OCI-LY1 (cell line): Measurements from ENCODE around the gene CHST8.

Source experiments
- H2AFZ ChIP-seq: fragments of 200-600 bp; sonication (generic), shearing (Covaris generic); 2 replicates; pipeline ENCODE4 v1.6.0; 2014; ENCODE audit warnings: antibody characterized with exemption, mild to moderate bottlenecking, low read length
- H3F3A ChIP-seq: fragments of 200-600 bp; sonication (generic), shearing (Covaris generic); 2 replicates; pipeline ENCODE4 v1.6.0; 2014; ENCODE audit warnings: mild to moderate bottlenecking, antibody characterized with exemption, low read length, moderate library complexity; ENCODE audit not compliant: insufficient read depth
- H3K27ac ChIP-seq: fragments of 200-600 bp; sonication (generic); 2 replicates; pipeline ENCODE4 v1.5.1; 2014; ENCODE audit warnings: low read length, mixed run types, mild to moderate bottlenecking, low read depth; ENCODE audit not compliant: poor library complexity, severe bottlenecking
- H3K27me3 ChIP-seq: fragments of 200-600 bp; sonication (generic); 2 replicates; pipeline ENCODE4 v1.6.0; 2014; ENCODE audit warnings: antibody characterized with exemption, mild to moderate bottlenecking, low read length, moderate library complexity; ENCODE audit not compliant: insufficient read depth
- H3K36me3 ChIP-seq: fragments of 200-600 bp; sonication (generic); 2 replicates; pipeline ENCODE4 v1.6.1; 2014; ENCODE audit warnings: mild to moderate bottlenecking, antibody characterized with exemption, low read length, moderate library complexity, mixed read lengths; ENCODE audit not compliant: insufficient read depth
- H3K4me1 ChIP-seq: fragments of 200-600 bp; sonication (generic); 2 replicates; pipeline ENCODE4 v1.5.1; 2014; ENCODE audit warnings: mild to moderate bottlenecking, low read length, moderate library complexity; ENCODE audit not compliant: insufficient read depth, severe bottlenecking
- H3K4me2 ChIP-seq: fragments of 200-600 bp; sonication (generic), shearing (Covaris generic); 2 replicates; pipeline ENCODE4 v1.6.1; 2014; ENCODE audit warnings: low read length
- H3K4me3 ChIP-seq: fragments of 200-600 bp; sonication (generic); 2 replicates; pipeline ENCODE4 v1.5.1; 2014; ENCODE audit warnings: low read length, low read depth, mild to moderate bottlenecking, mixed read lengths; ENCODE audit not compliant: poor library complexity, severe bottlenecking
- H3K79me2 ChIP-seq: fragments of 200-600 bp; shearing (Covaris generic); 2 replicates; pipeline ENCODE4 v1.6.1; 2016; ENCODE audit warnings: mixed run types, low read length, mixed read lengths; ENCODE audit not compliant: insufficient read depth
- H3K9ac ChIP-seq: fragments of 200-600 bp; sonication (generic), shearing (Covaris generic); 2 replicates; pipeline ENCODE4 v1.6.1; 2014; ENCODE audit warnings: mild to moderate bottlenecking, low read length, mixed read lengths
- H3K9me2 ChIP-seq: fragments of 200-600 bp; sonication (generic), shearing (Covaris generic); 2 replicates; pipeline ENCODE4 v1.6.1; 2014; ENCODE audit warnings: low read depth, mild to moderate bottlenecking, low read length, mixed read lengths
- H3K9me3 ChIP-seq: fragments of 200-600 bp; shearing (Covaris generic); 2 replicates; pipeline ENCODE4 v1.6.1; 2014; ENCODE audit warnings: low read length, mixed read lengths
- H4K20me1 ChIP-seq: fragments of 200-600 bp; sonication (generic), shearing (Covaris generic); 2 replicates; pipeline ENCODE4 v1.6.0; 2016; ENCODE audit warnings: mild to moderate bottlenecking, low read length; ENCODE audit not compliant: insufficient read depth
- EZH2 ChIP-seq: fragments of 200-600 bp; sonication (generic), shearing (Covaris generic); IDR thresholded peaks from 2 replicates; pipeline ENCODE4 v1.8.0; 2017; ENCODE audit warnings: borderline replicate concordance, mixed run types, mild to moderate bottlenecking, antibody characterized with exemption, low read length, moderate library complexity, mixed read lengths
- TF ChIP-seq, protein P1 (sequence below): fragments of 200-600 bp; sonication (generic), shearing (Covaris generic); IDR thresholded peaks from 2 replicates; pipeline ENCODE4 v1.5.1; 2017; ENCODE audit warnings: mild to moderate bottlenecking, antibody characterized with exemption, low read length, moderate library complexity, mixed read lengths

The CHST8 gene

DNA sequence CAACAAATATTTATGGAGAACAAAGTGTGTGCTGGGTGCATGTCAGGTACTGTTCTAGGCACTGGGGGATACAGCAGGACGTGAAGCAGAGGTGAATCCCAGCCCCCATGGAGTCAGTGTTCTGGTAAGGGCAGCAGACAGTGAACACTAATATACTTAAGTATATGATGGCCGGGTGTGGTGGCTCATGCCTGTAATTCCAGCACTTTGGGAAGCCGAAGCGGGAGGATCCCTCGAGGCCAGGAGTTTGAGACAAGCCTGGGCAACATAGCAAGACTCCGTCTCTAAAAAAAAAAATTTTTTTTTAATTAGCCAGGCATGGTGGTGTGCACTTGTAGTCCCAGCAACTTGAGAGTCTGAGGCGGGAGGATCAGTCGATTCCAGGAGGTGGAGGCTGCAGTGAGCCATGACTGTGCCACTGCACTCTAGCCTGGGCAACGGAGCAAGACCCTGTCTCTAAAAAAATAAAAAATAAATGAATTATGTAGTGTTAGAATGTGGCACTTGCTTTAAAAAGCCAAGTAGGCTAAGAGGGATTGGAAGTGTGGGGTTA is 22.6 kb downstream of the CHST8 start:
- no peak overlapping the region for H2AFZ ChIP-seq
- H3F3A ChIP-seq = no peaks in the 10 kb centered on the region
- H3K4me1 ChIP-seq = no peaks in the 10 kb centered on the region
- H3K4me2 ChIP-seq = no peak overlapping the region
- no peaks in the 10 kb centered on the region for H3K9me3 ChIP-seq
- no peak overlapping the region for H3K9ac ChIP-seq
- H3K4me3 ChIP-seq = no peak overlapping the region
- H3K36me3 ChIP-seq = no peaks in the 10 kb centered on the region
- H3K27ac ChIP-seq = no peak overlapping the region
- no peaks in the 10 kb centered on the region for H3K79me2 ChIP-seq
- H3K27me3 ChIP-seq = no peaks in the 10 kb centered on the region
- H3K9me2 ChIP-seq = no peaks in the 10 kb centered on the region
- TF ChIP-seq EZH2 = no peak
- TF ChIP-seq, protein P1, sequence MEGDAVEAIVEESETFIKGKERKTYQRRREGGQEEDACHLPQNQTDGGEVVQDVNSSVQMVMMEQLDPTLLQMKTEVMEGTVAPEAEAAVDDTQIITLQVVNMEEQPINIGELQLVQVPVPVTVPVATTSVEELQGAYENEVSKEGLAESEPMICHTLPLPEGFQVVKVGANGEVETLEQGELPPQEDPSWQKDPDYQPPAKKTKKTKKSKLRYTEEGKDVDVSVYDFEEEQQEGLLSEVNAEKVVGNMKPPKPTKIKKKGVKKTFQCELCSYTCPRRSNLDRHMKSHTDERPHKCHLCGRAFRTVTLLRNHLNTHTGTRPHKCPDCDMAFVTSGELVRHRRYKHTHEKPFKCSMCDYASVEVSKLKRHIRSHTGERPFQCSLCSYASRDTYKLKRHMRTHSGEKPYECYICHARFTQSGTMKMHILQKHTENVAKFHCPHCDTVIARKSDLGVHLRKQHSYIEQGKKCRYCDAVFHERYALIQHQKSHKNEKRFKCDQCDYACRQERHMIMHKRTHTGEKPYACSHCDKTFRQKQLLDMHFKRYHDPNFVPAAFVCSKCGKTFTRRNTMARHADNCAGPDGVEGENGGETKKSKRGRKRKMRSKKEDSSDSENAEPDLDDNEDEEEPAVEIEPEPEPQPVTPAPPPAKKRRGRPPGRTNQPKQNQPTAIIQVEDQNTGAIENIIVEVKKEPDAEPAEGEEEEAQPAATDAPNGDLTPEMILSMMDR = no peak
- H4K20me1 ChIP-seq = no peaks in the 10 kb centered on the region

- no peaks in the 10 kb centered on the region for H4K20me1 ChIP-seq
Observed at GRCh38 chr19:33646306-33646705, 24.6 kb downstream of the CHST8 start.

GRCh38 chr19:33647146-33647545 is 25.4 kb downstream of the CHST8 start:
- H2AFZ ChIP-seq = no peak overlapping the region
- H4K20me1 ChIP-seq = no peaks in the 10 kb centered on the region
- H3K9me2 ChIP-seq = no peaks in the 10 kb centered on the region
- H3K4me3 ChIP-seq = no peak overlapping the region
- no peak for TF ChIP-seq EZH2
- TF ChIP-seq, protein P1 = no peak
- H3K79me2 ChIP-seq = no peaks in the 10 kb centered on the region
- H3K4me1 ChIP-seq = no peaks in the 10 kb centered on the region
- no peaks in the 10 kb centered on the region for H3K36me3 ChIP-seq
- no peak overlapping the region for H3K9ac ChIP-seq
- H3K27me3 ChIP-seq = no peaks in the 10 kb centered on the region
- H3F3A ChIP-seq = no peaks in the 10 kb centered on the region
- H3K4me2 ChIP-seq = no peak overlapping the region
- H3K27ac ChIP-seq = no peak overlapping the region
- H3K9me3 ChIP-seq = no peaks in the 10 kb centered on the region

More at GRCh38 chr19:33646306-33646705, 24.6 kb downstream of the CHST8 start:
- no peak overlapping the region for H3K27ac ChIP-seq
- no peak overlapping the region for H3K9ac ChIP-seq
- H3K79me2 ChIP-seq = no peaks in the 10 kb centered on the region
- no peaks in the 10 kb centered on the region for H3K9me3 ChIP-seq
- no peaks in the 10 kb centered on the region for H3K36me3 ChIP-seq
- no peaks in the 10 kb centered on the region for H3F3A ChIP-seq
- no peaks in the 10 kb centered on the region for H3K4me1 ChIP-seq
- H3K4me2 ChIP-seq = no peak overlapping the region
- TF ChIP-seq EZH2 = no peak
- TF ChIP-seq, protein P1 = no peak
- no peak overlapping the region for H3K4me3 ChIP-seq
- H3K9me2 ChIP-seq = no peaks in the 10 kb centered on the region
- H3K27me3 ChIP-seq = no peaks in the 10 kb centered on the region
- H2AFZ ChIP-seq = no peak overlapping the region
